Measurements from ENCODE around the gene PPP1R12C.

The PPP1R12C gene

DNA sequence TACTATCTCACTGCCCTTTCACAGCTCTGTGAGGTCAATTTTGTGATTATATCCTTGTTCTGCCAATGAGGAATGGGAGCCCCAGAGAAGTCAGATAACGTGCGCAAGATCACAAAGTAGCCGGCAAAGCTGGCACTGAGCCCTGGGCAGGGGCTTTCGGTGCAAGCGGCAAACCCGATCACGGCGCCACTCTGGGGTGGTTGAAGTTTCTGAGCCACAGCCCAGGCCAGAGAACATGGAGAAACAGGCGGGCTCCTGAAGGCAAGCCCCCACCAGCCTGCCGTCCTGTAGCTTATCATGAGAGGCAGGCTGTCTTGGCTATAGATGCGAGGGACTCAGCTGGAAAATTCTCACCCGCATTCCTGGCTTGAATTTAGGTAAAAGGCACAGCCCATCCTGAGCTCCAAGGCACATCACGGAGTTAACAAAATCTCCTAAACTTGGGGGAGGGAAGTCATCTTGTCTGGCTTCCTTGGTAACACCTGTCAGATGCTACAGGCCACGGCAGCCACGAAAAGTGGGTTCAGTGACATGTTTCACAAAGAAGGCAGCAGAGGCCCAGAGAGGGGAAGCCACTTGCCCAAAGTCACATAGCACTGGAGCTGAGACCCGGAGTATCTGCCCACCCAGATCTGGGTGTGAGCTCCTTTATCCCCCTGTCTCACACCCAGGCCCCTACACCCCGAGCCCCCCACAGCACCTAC, 19.1 kb upstream of the PPP1R12C start:
- Histone ChIP-seq H3K27ac (replicated peaks; ENCODE audit: low read length) (no peak overlapping the region), H2BK15ac (ENCODE audit: low read length) (no peak overlapping the region), H3K27me3 (ENCODE audit: control insufficient read depth in 3 of 3, insufficient read depth in 3 of 3, low read depth in 1 of 3, low read length in 3 of 3) (peaks cover 0 to 3% (median 0%) of the 10 kb centered on the region in 3 experiments)

DNA sequence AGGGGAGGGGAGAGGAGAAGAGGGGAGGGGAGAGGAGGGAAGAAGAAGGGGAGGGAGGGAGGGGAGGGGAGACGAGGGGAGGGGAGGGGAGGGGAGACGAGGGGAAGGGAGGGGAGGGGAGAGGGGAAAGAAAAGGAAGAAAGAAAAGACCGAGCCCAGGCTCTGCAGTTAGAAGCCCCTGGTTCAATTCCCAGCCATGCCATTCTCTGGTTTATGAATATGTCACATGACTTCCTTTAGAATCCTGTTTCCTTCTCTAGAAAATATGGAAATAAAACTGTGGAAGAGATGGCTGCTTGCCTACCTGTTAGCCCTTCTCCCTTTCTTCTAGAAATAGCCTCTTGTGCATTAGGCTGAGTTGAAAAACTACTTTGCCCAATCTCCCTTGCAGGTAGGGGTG, 17.3 kb upstream of the PPP1R12C start:
- no peak overlapping the region for H3K4ac ChIP-seq (ENCODE audit: low read length)
- H3K79me1 ChIP-seq (ENCODE audit: low read depth, low read length) = no peaks in the 10 kb centered on the region
- H3K14ac ChIP-seq (ENCODE audit: low read length) = no peak overlapping the region
- H2BK12ac ChIP-seq (ENCODE audit: low read length) = no peak overlapping the region
- peaks cover 7 to 11% of the 10 kb centered on the region in 2 donors for H3K4me1 ChIP-seq (ENCODE audit: control insufficient read depth in 2 of 2, insufficient read depth in 1 of 2, low read depth in 1 of 2, low read length in 2 of 2)
- H2BK5ac ChIP-seq (ENCODE audit: low read length) = no peak overlapping the region
- no peak overlapping the region for H2AK5ac ChIP-seq (ENCODE audit: low read depth, low read length)
- no peaks in the 10 kb centered on the region for H3K9me3 ChIP-seq (replicated peaks in 1 of 2; ENCODE audit: control insufficient read depth in 2 of 2, insufficient read depth in 1 of 2, low read depth in 1 of 2, low read length in 2 of 2)
- H3K36me3 ChIP-seq (replicated peaks in 1 of 2; ENCODE audit: control insufficient read depth in 2 of 2, insufficient read depth in 2 of 2, low read length in 2 of 2) = peaks cover 0 to 2% of the 10 kb centered on the region in 2 donors
- H3K4me2 ChIP-seq (ENCODE audit: insufficient read depth, low read length, poor library complexity, severe bottlenecking) = no peak overlapping the region
- no peak for DNase-seq (ENCODE audit: low spot score)
- H3K18ac ChIP-seq (ENCODE audit: low read length) = no peak overlapping the region
- H3K27me3 ChIP-seq (ENCODE audit: control insufficient read depth in 3 of 3, insufficient read depth in 3 of 3, low read depth in 1 of 3, low read length in 3 of 3) = peaks cover 0 to 11% (median 0%) of the 10 kb centered on the region in 3 experiments
- no peak overlapping the region for H3K9ac ChIP-seq (ENCODE audit: low read depth, low read length, poor library complexity)
- H3K27ac ChIP-seq (replicated peaks; ENCODE audit: low read length) = no peak overlapping the region
- no peak overlapping the region for H2BK120ac ChIP-seq (ENCODE audit: low read depth, low read length)
- H4K91ac ChIP-seq (ENCODE audit: low read depth, low read length, poor library complexity) = no peak overlapping the region
- no peak overlapping the region for H2AFZ ChIP-seq (ENCODE audit: low read length)
- no peak overlapping the region for H4K8ac ChIP-seq (ENCODE audit: low read depth, low read length)
- no peak overlapping the region for H2BK15ac ChIP-seq (ENCODE audit: low read length)
- WGBS, 2 donors (ENCODE audit: extremely low coverage in 2 of 2, insufficient read length in 2 of 2, insufficient replicate concordance in 1 of 2) = no CpG with 5 or more reads among the region's 3 CpGs
- H3K4me3 ChIP-seq (ENCODE audit: low read length in 2 of 2) = no peak overlapping the region
- H3K23ac ChIP-seq (ENCODE audit: low read depth, low read length, poor library complexity) = no peak overlapping the region

More for the DNA sequence above, 19.1 kb upstream of the PPP1R12C start:
- Histone ChIP-seq H3K9ac (ENCODE audit: low read depth, low read length, poor library complexity) (no peak overlapping the region), H2BK5ac (ENCODE audit: low read length) (no peak overlapping the region), H4K8ac (ENCODE audit: low read depth, low read length) (no peak overlapping the region), H4K91ac (ENCODE audit: low read depth, low read length, poor library complexity) (no peak overlapping the region), H3K36me3 (replicated peaks in 1 of 2; ENCODE audit: control insufficient read depth in 2 of 2, insufficient read depth in 2 of 2, low read length in 2 of 2) (peaks cover 0 to 2% of the 10 kb centered on the region in 2 donors), H3K4me1 (ENCODE audit: control insufficient read depth in 2 of 2, insufficient read depth in 1 of 2, low read depth in 1 of 2, low read length in 2 of 2) (peaks cover 10 to 13% of the 10 kb centered on the region in 2 donors), H3K9me3 (replicated peaks in 1 of 2; ENCODE audit: control insufficient read depth in 2 of 2, insufficient read depth in 1 of 2, low read depth in 1 of 2, low read length in 2 of 2) (no peaks in the 10 kb centered on the region), H2BK12ac (ENCODE audit: low read length) (no peak overlapping the region), H2AK5ac (ENCODE audit: low read depth, low read length) (no peak overlapping the region), H3K14ac (ENCODE audit: low read length) (no peak overlapping the region), H2BK120ac (ENCODE audit: low read depth, low read length) (no peak overlapping the region), H3K4me3 (ENCODE audit: low read length in 2 of 2) (no peak overlapping the region), H3K23ac (ENCODE audit: low read depth, low read length, poor library complexity) (no peak overlapping the region), H3K4me2 (ENCODE audit: insufficient read depth, low read length, poor library complexity, severe bottlenecking) (no peak overlapping the region), H2AFZ (ENCODE audit: low read length) (no peak overlapping the region), H3K4ac (ENCODE audit: low read length) (no peak overlapping the region), H3K18ac (ENCODE audit: low read length) (no peak overlapping the region), H3K79me1 (ENCODE audit: low read depth, low read length) (no peaks in the 10 kb centered on the region)
- no peak for DNase-seq (ENCODE audit: low spot score)
- no CpG with 5 or more reads among the region's 17 CpGs for WGBS, 2 donors (ENCODE audit: extremely low coverage in 2 of 2, insufficient read length in 2 of 2, insufficient replicate concordance in 1 of 2)

DNA sequence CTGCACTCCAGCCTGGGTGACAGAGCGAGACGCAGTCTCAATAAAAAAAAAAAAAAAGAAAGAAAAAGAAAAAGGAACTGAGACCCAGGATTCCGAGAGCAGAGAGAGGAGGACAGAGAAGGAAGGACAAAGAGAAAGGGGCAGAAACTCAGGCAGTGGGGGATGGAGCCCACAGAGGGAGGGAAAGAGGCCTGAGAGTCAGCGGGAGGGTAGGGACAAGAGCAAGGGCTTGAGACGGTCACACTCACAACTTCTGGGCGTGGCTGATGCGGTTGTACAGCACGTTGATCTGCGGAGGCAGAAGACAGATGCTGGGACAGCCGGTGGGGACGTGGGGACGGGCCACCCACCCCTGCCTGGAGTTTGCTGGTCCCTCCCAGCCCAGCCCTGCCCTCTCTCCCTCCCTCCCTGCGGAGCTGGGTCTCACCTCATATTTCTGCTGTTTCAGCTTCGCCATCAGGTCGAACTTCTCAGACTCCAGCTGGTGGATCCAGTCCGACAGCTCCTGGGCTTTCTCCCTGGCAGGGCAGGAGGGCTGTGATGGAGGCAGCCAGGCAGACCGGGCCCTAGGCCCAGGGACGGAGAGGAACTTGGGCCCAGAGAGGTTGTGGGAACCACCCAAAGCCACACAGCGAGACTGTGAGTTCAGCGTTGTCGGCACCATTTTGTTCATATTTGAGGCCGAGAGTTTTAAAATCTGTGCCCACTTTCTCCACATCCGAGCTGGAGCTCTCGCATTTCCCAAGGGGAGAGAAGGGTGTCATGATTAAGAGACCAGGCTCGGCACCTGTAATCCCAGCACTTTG, 16.4 kb upstream of the PPP1R12C start:
- Histone ChIP-seq H2AK5ac (ENCODE audit: low read depth, low read length) (peak overlapping the region; percentile 88), H3K27ac (replicated peaks; ENCODE audit: low read length) (no peak overlapping the region), H4K91ac (ENCODE audit: low read depth, low read length, poor library complexity) (no peak overlapping the region), H3K4me1 (ENCODE audit: control insufficient read depth in 2 of 2, insufficient read depth in 1 of 2, low read depth in 1 of 2, low read length in 2 of 2) (peaks cover 7 to 11% of the 10 kb centered on the region in 2 donors), H4K8ac (ENCODE audit: low read depth, low read length) (no peak overlapping the region), H2AFZ (ENCODE audit: low read length) (peak overlapping the region; percentile 81), H3K4ac (ENCODE audit: low read length) (peak overlapping the region; percentile 23), H3K27me3 (ENCODE audit: control insufficient read depth in 3 of 3, insufficient read depth in 3 of 3, low read depth in 1 of 3, low read length in 3 of 3) (peaks cover 0 to 17% (median 0%) of the 10 kb centered on the region in 3 experiments), H2BK120ac (ENCODE audit: low read depth, low read length) (no peak overlapping the region), H3K9ac (ENCODE audit: low read depth, low read length, poor library complexity) (peak overlapping the region; percentile 70), H2BK15ac (ENCODE audit: low read length) (peak overlapping the region; percentile 89), H3K18ac (ENCODE audit: low read length) (peak overlapping the region; percentile 90), H2BK12ac (ENCODE audit: low read length) (peak overlapping the region; percentile 84), H3K4me2 (ENCODE audit: insufficient read depth, low read length, poor library complexity, severe bottlenecking) (peak overlapping the region; percentile 2), H3K79me1 (ENCODE audit: low read depth, low read length) (no peaks in the 10 kb centered on the region), H3K23ac (ENCODE audit: low read depth, low read length, poor library complexity) (no peak overlapping the region), H3K9me3 (replicated peaks in 1 of 2; ENCODE audit: control insufficient read depth in 2 of 2, insufficient read depth in 1 of 2, low read depth in 1 of 2, low read length in 2 of 2) (no peaks in the 10 kb centered on the region), H2BK5ac (ENCODE audit: low read length) (peak overlapping the region; percentile 66), H3K14ac (ENCODE audit: low read length) (peak overlapping the region; percentile 21), H3K4me3 (ENCODE audit: low read length in 2 of 2) (no peak overlapping the region), H3K36me3 (replicated peaks in 1 of 2; ENCODE audit: control insufficient read depth in 2 of 2, insufficient read depth in 2 of 2, low read length in 2 of 2) (peaks cover 0 to 2% of the 10 kb centered on the region in 2 donors)
- no CpG with 5 or more reads among the region's 25 CpGs for WGBS, 2 donors (ENCODE audit: extremely low coverage in 2 of 2, insufficient read length in 2 of 2, insufficient replicate concordance in 1 of 2)
- no peak for DNase-seq (ENCODE audit: low spot score)
